NCI-H1417 treated with DMSO at 0.1 percent for 48 hours (cell line): ENCODE measurements around the gene STARD13.

Source experiments
- DNase-seq: peaks from one replicate; lab custom pipeline; 2025; lab: John Stamatoyannopoulos, UW

The STARD13 gene, protein sequence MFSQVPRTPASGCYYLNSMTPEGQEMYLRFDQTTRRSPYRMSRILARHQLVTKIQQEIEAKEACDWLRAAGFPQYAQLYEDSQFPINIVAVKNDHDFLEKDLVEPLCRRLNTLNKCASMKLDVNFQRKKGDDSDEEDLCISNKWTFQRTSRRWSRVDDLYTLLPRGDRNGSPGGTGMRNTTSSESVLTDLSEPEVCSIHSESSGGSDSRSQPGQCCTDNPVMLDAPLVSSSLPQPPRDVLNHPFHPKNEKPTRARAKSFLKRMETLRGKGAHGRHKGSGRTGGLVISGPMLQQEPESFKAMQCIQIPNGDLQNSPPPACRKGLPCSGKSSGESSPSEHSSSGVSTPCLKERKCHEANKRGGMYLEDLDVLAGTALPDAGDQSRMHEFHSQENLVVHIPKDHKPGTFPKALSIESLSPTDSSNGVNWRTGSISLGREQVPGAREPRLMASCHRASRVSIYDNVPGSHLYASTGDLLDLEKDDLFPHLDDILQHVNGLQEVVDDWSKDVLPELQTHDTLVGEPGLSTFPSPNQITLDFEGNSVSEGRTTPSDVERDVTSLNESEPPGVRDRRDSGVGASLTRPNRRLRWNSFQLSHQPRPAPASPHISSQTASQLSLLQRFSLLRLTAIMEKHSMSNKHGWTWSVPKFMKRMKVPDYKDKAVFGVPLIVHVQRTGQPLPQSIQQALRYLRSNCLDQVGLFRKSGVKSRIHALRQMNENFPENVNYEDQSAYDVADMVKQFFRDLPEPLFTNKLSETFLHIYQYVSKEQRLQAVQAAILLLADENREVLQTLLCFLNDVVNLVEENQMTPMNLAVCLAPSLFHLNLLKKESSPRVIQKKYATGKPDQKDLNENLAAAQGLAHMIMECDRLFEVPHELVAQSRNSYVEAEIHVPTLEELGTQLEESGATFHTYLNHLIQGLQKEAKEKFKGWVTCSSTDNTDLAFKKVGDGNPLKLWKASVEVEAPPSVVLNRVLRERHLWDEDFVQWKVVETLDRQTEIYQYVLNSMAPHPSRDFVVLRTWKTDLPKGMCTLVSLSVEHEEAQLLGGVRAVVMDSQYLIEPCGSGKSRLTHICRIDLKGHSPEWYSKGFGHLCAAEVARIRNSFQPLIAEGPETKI

GRCh38 chr13:33285420-33286124 lies at the start of gene STARD13:
TSS of gene STARD13 (minus strand) at chr13:33285755. CDS start at chr13:33285638, 117 bp downstream.
- DNase-seq: no peak

GRCh38 chr13:33334831-33335230 lies 49.3 kb upstream of the STARD13 start:
- no peak for DNase-seq

DNA sequence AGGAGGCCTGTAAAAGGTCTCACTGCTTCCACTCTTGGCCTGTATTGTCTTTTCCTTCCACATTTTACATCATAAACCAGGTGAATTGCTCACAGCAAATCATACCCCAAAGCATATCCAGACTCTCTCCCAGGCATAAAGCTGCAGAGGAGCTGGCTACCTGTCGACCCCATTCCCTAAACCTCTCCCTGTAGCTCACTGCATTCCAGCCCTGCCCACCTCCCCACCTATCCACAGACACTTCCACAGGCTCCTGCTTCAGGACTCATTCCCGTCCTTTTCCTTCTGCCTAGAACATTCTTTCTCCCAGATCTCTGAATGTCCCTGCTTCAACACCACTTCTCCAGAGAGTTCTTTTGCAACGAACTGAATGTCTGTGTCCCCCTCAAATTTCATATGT lies 46.4 kb upstream of the STARD13 start:
- DNase-seq: no peak

GRCh38 chr13:33330483-33330882 lies 44.9 kb upstream of the STARD13 start:
- no peak for DNase-seq

- DNase-seq: no peak
Measured at GRCh38 chr13:33328701-33329100, 43.1 kb upstream of the STARD13 start.

GRCh38 chr13:33326723-33327122 lies 41.2 kb upstream of the STARD13 start:
- no peak for DNase-seq

DNA sequence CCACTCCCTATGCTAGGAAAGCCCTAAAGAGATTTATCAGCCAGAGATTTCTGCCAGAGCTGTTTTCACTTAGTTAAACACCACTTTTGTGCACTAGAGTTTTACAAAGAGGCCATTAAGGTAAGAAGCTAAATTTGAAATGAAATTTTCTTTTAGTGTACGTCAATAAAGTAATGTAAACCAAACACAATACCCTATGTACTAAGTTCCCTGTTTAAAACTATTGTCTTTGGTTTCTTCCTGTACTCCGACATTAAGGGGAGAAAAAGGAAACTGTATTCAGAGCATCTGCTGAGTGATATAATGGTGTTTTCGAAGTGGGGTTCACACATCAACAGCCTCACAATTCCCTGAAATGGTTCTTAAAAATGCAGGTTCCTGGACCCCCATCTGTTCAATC lies 40.7 kb upstream of the STARD13 start:
- no peak for DNase-seq

DNA sequence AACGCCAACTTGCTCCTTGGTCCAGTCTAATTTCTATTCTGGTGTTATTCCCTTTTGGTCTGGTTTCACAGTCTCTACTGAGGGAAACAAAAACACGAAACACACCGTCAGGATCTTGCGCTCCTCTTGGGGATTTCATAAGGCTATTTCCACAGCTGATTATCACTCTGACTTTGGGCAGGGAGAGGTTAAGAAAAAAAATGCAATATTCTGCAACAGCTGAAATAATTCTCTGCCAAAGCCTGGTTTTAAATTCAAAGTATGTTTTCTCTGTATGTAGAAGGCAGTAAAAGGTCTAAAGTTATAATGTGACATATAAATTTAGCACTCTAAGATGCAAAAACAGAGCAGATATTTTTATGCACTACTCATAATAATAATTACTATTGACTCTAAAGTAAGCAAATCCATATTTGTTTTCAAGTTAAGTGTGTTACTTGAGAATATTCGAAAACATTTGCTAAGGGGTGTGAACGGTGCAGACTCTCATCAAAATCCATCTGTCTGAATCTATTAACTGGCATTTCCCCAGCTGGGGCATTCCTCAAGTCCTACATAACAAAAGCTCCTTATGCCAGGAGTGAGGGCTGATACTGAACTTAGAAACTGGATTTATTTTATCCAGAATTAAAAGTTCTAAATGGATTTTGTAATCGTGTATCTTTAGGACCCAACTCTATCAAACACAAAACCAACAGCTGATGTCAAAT lies 38.4 kb upstream of the STARD13 start:
- no peak for DNase-seq

DNA sequence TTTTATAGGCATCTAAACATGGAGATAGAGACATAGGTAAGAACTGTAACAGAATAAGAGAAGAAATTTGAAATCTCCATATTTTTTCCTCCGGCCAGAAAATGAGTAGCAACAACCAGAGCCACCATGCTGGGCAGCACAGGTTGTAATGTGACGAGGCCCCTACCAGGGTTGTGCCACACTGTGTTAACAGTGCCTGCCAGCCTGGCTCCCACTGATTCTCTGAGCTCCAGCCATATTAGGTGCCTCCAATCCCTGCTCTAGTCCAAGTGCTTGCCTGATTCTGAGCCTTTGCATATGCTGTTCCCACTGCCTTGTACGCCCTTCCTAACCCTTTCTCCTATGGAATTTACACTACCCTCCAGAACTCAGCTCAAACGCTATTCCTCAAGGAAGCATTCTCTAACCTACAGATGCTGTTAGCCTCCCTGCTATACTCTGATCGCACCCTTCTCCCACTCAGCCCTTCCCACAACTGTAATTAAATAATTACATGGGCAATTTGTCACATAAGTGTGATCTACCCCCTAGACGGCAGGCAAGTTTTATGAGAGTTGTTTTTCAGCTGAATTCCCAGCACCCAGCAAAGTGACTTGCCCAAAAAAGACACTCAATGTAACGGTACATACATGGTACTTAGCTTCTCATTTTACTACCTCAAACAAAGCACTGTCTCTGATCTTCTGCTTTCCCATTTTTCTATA lies 37.6 kb upstream of the STARD13 start:
- DNase-seq: no peak

GRCh38 chr13:33322543-33322809 lies 36.9 kb upstream of the STARD13 start:
- DNase-seq: no peak

- DNase-seq: no peak
Measured at GRCh38 chr13:33321686-33322542, 36.4 kb upstream of the STARD13 start.

DNA sequence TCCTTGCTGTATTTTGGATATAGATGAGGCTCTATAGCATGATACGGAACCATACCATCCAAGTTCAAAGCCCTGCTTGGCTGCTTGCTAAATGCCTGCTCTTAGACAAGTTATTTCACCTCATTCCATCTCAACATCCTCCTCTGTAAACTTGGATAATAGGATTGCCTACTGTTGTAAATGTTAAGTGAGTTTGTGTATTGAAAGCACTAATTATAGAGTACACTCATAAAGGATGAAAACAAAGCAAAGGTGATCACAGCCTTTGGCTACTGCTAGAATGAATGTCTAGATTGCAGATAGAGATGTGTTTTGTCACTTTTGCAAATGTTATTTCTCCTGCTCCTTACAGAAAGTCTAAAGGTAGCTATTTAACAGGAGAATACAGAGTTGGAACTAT lies 34.3 kb upstream of the STARD13 start:
- DNase-seq: no peak

GRCh38 chr13:33318744-33319143 lies 33.2 kb upstream of the STARD13 start:
- DNase-seq: no peak

DNA sequence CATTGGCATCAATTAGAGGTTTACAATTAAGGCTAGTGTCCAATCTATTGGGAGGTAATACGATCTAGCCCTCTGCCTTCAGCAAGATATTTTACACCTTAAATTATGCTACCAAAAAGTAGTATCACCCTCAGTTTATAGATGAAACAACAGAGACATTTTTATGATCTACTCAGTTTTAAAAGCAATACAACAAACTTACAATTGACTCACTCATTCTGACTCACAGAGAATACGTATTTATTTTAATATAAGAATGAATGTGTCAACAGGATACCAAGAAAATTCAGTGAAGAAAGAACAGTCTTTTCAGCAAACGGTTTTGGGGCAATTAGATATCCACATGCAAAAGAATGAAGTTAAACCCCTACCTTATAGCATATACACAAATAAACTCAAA lies 32.5 kb upstream of the STARD13 start:
- DNase-seq: no peak

- no peak for DNase-seq
Measured at GRCh38 chr13:33316890-33317289, 31.3 kb upstream of the STARD13 start.

GRCh38 chr13:33313504-33313903 lies 27.9 kb upstream of the STARD13 start:
- DNase-seq: no peak

DNA sequence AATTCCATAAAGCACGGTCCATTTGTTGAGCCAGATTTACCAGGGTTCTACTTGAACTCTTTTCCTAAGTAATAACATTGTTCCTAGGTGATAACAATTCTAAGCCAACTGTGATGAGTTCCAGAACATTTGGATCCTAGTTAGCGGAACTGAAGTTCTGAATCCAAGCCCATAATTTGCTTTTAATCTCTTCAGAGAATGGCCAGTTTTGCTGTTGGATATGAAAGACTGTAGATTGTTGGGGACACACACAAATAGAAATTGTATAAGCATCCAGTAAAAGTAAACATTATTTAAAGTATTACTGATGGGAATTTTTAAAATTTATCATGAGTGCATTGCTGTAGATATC lies 27.3 kb upstream of the STARD13 start:
- no peak for DNase-seq

GRCh38 chr13:33312150-33312860 lies 26.8 kb upstream of the STARD13 start:
- DNase-seq: no peak

- DNase-seq: no peak
Measured at GRCh38 chr13:33311040-33311439, 25.5 kb upstream of the STARD13 start.
